ENCODE data around the gene KIF3A.

The KIF3A gene

DNA sequence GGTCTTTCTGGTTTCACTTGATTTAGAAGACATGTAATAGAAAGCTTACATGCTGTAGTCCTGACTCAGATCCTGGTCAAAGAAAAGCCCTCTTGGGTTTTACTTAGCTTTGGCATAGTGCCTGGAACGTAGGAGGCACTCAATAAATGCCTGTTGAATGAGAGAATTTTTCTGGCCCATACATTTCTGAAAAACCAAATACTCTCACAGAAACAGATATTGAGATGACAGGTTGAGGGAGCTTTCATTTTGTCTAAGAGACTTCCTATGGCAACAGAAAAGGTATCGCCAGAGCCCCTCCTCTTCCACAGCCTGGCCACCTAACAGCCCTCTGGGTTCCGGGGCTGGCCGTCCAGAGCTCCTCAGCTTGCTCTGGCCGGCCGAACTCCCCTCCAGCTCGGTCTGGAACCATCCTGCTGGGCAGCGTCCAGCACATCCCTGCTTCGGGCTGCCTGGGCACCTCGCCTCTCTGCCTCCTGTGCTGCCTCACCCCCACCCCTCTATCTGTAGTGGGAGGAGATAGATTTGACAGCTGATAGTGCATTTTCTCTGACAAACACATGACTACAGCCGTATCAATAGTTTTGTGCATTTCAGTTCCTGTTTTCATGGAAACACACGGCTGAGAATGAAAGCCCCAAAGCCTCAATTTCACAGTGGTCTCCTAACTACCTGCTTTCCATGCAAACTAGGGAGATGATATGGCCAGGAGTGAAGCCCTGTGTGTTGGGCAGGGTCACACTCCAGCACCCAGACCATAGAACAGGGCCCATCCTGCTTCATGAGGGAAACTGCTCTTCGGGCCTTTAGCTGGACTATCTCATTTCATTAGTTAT is 62.5 kb downstream of the KIF3A start:
- DNase-seq = peak; percentile 21

DNA sequence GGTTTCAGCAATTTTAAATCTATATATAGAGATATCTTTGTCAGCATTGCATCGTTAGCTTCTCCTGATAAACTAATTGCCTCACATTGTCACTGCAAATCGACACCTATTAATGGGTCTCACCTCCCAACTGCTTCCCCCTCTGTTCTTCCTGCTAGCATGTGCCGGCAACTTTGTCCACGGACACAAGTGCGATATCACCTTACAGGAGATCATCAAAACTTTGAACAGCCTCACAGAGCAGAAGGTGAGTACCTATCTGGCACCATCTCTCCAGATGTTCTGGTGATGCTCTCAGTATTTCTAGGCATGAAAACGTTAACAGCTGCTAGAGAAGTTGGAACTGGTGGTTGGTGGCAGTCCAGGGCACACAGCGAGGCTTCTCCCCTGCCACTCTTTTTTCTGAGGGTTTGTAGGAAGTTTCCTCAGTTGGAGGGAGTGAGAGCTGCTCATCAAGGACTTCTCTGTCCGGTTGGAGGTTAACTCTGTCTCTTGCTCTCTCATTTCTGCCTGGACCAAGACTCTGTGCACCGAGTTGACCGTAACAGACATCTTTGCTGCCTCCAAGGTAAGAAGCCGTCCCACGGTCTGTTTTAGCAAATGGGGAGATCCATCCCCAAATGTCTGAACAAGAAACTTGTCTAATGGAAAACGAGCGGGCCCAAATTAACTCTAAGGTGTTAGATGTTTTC is 63.3 kb downstream of the KIF3A start, which contains the start of gene IL4:
IL4 (plus strand) TSS at position 51 of the 692 bp plus-strand sequence; CDS start at position 113, 62 bp downstream.
- DNase-seq = peak; percentile 11

DNA sequence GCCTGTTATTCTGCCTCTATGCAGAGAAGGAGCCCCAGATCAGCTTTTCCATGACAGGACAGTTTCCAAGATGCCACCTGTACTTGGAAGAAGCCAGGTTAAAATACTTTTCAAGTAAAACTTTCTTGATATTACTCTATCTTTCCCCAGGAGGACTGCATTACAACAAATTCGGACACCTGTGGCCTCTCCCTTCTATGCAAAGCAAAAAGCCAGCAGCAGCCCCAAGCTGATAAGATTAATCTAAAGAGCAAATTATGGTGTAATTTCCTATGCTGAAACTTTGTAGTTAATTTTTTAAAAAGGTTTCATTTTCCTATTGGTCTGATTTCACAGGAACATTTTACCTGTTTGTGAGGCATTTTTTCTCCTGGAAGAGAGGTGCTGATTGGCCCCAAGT is 63.9 kb downstream of the KIF3A start:
- no peak for DNase-seq

DNA sequence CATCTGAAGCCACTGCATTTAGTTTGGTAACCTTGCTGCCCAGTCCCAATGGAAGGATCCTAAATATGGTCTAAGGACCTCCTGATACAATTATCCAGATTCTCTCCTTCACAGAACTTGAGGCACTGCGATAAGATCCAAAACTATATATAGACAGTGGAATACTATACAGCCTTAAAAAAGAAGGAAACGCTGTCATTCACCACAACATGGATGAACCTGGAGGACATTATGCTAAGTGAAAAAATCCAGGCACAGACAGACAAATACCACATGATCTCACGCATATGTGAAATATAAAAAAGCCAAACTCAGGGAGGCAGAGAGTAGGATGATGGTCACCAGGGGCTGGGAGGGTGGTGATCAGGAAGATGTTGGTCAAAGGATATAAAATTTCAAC is 66.3 kb downstream of the KIF3A start:
- DNase-seq = no peak

DNA sequence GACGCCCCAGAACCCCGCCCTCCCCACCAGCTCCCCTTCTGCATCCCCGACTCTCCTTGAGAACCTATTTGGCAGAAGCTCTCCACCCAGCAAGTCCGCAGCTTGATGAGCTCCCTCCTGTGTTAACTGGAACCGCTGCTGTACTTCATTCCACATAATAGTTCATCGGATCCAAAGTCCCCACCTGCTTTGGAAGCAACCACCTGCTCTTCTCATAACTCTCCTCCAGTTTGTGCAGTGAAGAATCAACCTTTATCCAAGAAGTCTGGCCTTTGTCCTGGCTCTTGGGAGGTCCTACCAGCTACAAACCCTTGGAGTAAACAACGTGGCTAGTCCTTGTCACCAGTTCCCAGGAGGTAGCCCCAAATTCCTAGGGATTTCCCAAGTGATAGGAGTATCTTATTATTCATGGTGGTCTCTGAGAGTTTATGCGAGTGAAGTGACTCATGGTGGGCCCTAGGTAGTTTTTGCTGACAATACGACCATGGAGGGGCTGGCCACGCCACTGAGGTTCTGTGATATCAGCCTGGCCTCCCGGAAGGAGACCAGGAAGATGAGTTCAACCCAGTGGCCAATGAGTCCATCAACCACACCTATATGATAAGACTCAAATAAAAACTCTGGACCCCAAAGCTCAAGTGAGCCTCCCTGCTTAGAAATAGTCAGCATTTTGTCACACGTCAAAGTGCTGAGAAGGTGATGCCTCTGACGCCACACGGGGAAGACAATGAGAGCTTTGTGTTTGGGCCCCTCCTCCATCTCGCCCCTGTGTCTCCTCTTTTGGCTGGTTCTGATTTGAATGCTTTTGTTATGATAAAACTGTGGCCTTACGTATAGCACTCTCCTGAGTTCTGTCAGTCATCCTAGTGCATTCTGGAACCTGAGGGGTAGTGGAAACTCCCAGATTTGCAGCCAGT is 67.1 kb downstream of the KIF3A start:
- DNase-seq = no peak

DNA sequence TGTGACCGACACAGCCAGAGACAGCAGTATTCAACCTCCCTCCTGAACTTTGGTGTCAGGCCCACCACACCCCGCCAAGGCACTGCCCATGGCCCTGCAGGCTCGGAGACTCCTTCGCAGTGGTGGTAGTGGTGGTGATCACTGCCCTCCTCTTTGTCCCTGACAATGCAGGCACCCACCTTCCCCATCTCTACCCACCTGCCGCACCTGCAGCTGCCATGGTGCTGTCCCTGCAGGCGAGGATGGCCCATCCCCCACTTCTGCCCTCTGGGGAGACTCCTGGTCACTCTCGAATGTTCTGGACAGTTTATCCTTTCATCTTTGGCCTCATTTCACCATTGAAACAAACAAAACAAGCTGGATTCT is 67.9 kb downstream of the KIF3A start:
- no peak for DNase-seq

DNA sequence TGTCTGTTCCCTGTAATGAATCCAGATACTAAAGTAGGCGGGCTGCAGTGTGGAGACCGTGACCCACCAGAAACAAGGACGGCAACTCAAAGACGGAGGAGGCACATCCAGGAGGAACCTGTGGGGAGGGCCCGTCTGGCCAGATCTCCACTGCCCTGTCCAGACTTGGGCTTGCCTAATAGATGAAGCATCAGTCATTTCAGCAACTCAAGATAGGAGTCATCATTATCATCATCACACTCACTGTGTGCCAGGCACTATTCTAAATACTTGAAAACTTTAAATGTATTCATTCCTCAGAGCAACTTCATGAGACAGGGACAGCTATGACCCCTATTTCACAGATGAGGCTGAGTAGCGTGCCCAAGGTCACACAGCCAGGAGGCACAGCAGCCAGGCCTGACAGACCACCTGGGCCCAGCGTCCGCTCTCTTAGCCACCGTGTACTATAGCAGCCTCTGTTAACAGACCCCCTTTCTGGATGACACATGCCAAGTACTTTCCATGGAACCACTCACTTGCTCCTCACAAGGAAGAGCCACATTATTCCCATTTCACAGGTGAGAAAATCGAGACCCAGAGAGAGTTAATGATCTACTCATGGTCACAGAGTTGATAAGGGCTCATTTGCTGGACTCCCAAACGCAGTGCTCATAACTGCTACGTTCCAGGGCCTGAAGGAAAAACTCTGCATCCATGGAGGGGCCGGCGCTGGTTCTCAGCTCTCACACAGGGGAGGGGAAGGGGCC is 68.5 kb downstream of the KIF3A start:
- DNase-seq = no peak

DNA sequence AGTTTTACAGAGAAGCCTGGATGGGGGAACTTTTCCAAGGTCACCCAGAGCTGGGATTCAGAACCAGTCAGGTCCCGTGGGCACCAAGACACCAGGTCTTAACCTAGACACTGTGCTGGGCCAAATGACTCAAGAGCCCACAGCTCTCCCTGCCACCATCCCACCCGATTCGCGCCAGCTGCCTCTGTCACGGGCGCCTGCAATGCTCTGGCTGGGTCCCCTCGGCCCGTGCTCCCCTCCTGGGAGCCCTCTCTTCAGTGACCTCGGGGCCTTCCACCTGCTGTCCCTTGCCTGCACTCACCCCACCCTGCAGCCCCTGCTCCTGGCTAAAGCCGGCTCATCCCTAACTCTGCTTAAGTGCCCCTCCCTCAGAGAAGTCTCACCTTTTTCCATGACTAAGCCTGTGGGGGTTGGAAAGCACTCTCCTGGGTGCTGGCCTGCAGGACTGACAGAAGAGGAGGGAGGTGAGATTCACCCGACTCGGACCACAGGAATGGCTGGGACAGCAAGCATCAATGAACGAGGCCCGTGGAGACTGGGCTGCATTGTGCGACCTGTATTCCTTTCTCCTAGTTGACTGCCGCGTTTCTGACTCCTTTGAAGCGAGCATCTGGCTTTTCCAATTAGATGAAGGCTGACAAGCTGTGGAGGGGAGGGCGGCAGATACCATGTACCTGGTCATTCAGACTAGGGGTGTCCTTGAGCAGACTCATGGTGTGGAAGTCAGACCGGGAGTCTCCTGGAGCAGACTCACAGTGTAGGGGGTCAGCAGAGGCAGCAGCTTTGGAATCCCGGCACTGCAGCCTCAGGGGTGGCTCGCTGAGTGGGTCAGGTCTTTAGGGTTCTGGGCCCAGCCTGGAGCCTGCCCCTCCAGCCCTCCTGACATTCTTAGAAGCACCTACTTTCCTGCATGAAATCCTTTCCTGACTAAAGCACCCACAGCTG is 69.3 kb downstream of the KIF3A start:
- no peak for DNase-seq

DNA sequence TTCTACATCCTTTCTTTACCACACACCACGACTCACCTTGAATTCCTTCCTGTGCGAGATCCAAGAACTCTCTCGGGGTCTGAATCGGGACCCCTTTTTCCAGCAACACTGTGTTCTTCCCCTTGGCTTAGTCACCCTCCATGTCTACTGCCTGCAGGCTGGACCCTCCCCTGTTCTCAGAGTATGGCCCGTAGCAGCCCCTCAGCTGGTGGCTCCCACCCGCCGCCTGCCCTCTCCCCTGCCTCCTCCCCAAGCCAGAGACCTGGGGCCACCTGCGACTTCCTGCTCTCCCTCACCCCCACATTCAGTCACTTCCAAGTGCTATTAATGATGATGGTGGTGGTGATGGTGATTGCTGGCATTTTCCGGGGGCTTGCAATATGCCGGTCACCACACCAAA is 70.0 kb downstream of the KIF3A start:
- no peak for DNase-seq

DNA sequence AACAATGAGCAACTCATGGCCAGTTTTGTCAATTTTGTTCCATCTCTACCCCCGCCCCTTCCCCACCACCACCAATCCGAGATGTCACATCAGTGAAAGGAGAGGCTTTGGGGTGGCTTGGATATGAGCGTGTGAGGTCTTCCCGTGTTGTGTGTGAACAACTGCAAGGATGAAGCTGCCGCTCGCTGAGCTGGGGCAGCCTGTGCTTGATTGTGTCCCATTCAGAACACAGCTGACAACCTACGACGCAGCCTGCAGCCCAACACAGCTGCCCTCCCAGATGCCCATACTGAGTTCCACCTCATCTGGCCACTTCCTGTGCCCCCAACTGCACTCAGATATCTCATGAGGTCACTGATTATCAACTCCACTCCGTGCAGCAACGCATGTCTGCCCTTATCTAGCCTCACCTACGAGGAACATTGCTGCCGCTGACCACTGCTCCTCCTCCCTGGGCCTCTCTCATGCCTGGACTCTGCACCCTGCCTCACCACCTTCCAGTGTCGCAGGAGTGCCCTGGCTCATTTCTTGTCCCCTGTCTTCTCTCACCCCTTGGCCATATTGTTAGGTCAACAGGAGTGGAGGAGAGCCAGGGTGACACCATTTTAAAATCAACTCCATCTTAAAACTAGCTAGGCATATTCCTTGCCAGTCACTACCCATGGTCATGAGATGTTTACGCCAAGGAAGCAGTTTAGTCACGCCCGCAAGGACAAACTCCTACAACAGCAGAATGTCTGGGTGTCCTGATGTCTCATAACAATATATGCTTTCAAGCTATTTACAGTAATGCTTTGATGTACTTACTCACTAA is 70.8 kb downstream of the KIF3A start:
- no peak for DNase-seq

DNA sequence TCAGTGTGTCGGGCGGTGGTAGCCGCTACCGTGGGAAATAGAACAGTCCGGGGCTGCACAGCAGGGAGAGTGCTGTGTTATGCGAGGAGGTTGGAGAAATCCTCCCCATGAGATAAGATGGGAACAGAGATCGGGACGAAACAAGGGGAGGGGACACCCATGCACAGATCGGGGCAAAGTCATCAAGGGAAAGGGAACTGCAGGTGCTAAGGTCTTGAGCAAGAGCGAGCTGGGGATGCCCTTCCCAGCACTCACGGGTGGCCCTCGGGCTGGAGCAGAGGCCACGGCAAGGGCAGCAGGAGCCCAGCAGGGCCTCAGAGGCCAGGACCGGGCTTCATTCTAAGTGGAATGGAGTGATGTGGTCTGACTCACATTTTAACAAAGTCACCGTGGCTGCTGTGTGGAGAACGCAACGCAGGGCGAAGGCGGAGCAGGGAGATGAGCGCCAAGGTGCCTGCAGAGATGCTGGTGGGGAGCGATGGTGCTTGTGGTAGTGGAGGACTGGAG is 71.7 kb downstream of the KIF3A start:
- no peak for DNase-seq

DNA sequence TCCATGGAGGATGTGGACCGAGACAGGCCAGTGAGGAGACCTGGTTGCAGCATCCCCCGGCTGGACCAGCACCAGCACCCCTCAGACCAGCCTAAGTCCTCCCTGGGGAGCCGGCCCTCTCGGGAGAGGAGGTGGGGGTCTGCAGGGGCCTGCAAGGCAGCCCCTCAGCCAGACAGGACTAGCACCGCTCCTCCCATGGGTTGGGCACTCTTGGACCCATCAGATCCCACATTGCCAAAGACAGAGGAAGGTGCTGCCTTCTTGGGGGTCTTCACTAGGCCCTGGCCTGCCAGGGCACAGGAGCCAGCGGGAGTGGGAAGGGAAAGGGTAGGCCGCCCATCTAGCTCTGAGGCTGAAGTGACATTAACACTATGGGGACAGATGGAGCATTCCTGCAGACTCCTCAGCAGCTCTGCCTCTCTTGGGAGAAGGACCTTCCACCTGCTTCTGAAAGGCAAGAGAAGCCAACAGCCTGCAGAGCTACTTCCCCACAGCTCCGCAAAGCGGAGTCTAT is 72.6 kb downstream of the KIF3A start:
- no peak for DNase-seq

DNA sequence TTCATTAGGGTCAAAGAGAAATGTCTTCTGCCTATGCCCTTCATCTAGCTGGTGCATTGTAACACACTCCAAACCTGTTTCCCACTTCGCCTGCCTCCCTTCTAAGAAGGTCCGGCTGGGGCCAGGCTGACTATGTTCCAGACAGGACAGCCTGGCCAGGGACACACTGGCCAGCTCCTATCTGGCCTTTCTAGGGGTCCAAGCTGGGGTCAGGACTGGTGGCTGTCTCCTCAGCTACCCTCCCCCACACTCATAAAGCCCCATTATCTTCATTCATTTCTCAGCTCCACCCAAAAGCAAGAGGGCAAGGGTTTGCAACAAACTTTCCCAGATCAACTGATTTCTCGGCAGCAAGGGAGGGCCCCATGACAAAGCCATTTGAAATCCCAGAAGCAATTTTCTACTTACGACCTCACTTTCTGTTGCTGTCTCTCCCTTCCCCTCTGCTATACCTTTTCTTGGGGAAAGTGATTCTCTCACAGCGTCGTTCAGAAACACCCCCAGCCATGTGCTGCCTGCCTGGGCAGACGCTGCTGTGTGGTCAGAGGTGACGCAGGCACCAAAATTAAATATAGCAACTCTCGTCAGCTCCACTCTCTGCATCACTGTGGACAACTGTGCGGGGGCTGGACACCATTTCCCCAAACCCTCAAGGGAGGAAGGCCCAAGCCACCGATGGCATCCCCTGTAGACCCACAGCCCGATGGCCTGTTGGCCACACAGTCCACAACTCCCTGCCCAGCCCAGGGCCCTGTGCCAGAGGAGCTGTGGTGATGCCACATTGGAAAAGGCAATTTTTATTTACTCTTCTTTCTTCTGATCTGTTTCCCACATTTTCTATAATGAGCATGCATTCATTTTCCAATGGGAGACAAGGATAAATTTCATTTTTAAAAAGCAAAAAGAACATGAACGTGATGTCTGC is 73.3 kb downstream of the KIF3A start:
- peak; percentile 56 for DNase-seq

DNA sequence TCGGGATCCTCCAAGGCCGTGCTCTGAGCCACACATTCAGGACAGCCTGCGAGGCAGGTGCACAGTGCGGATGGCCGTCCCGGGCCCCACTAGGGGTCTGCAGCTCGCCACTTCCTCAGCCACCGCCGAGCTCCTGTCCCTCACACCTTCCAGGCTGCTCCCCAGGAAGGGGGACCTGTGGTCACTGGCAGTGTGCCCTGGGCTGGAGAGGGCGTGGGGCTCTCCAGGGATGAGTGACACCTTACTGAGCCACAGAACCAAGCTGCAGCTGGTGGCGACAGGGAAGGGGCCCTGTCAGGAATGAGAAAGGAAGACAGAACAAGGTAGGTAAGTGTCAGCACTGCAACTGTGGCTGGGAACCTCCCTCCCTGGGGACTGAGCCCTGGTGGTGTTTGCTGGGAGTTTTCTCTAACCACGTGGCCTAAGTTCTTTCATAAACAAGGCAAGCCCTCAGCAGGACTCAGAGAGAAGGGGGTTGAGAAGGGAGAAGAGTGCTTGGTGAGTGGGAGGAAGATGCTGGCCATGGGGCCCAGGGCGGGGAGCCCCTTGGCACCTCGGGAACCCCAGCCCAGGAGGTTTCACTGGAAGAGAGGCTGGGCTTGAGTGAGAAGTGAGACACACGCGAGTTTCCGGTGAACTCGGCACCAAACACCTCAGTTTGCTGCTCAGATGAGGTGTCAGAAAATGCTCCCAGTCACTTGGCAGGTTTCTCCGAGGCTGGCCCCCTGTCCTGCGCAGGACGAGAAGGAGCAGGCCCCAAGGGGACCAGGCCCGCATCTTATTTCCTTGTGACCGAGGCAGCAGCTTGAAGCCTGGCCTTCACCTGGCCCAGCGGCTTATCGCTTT is 74.2 kb downstream of the KIF3A start:
- DNase-seq = peak; percentile 54

DNA sequence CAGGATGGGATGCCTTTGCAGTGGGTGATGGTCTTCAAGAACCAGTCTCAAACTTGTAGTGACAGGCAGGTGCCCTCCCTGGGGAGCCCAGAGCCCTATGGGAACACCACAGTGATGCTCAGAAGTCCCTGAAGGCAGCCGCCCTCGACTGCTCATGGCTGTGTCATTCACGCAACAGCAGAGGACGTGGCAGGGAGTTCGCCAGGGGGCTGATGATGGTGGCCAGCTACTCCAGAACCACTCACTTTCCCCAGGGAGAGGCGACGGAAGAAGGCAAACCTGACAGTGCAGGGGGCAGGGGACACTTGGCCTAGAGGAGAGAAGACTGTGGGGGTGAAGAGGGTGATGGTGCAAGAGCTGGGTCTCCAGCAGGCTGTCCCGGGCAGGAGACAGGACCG is 75.3 kb downstream of the KIF3A start:
- DNase-seq = no peak

DNA sequence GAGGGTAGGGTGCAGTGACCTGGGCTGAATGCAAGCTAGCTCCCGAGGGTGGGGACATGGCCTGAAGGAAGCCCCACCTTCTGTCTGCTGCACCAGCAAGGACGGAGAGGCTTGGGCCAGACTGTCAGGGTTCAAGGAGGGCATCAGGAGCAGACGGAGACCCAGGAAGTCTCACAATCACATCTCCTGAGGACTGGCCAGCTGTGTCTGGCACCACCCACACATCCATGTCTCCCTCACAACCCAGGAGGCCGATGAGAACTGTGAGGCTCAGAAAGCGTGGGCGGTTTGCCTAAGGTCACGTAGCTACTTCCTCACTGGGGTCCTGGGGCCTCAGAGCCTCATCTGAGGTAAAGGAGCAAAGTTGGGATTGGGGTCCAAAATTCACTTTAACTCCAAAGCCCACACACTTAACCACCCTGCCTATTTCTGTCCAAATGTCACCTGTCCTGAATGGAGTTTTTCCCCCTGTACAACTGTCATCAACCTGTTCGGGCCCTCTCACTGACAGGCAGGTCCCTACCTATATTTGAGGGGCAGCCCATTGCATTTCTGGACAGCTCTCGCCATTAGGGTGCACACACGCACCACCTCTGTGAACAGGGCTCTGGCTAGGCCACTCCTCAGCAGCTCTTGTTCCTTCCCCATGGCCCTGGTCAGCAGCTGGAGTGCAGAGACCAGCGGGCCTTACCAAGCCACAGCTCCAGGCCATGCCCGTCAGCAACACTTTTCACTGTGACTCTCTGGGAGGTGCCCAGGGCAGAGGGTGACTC is 75.9 kb downstream of the KIF3A start:
- DNase-seq = no peak
